BJ (cell line): ENCODE measurements around the gene ERAS. TPM values are rescaled to one million over a fixed set of nuclear protein-coding genes. Genes with fewer than 3 reads are reported as not detected.

Experiments used
- CTCF ChIA-PET: fragments of 350-600 bp; formaldehyde crosslinking; extraction: SDS; loops from one replicate; lab custom pipeline; 2021; ENCODE audit warnings: antibody characterized with exemption, inconsistent platforms; lab: Yijun Ruan, JAX
- POLR2A ChIA-PET: fragments of 300-600 bp; sonication (Branson Sonifier 250); formaldehyde crosslinking; extraction: SDS; loops from one replicate; lab custom pipeline; 2021; ENCODE audit warnings: antibody characterized with exemption; lab: Charles Lee
- DNase-seq: peaks from one replicate; pipeline ENCODE4 v3.0.0-alpha.2; 2011; ENCODE audit warnings: low read depth
- H3K27me3 ChIP-seq: 2 replicates; pipeline ENCODE4 v1.6.0; 2011; ENCODE audit warnings: low read length; ENCODE audit not compliant: control insufficient read depth, insufficient read depth
- H3K36me3 ChIP-seq: 2 replicates; pipeline ENCODE4 v1.5.1; 2011; ENCODE audit warnings: low read length; ENCODE audit not compliant: control insufficient read depth, insufficient read depth
- H3K4me3 ChIP-seq: 2 replicates; pipeline ENCODE4 v1.5.1; 2011; ENCODE audit warnings: low read depth, mild to moderate bottlenecking, control low read depth, low read length
- polyA plus RNA-seq: library from polyadenylated mRNA; depleted of rRNA; stranded (reverse); fragments of >200 nt; gene quantifications from 2 replicates; pipeline ENCODE4 v1.2.3, GENCODE V29; 2011
- TF ChIP-seq, protein P1 (sequence below): IDR thresholded peaks from 2 replicates; pipeline ENCODE4 v1.5.1; 2011; ENCODE audit warnings: low read depth, mild to moderate bottlenecking, control low read depth, inconsistent platforms, low read length, moderate library complexity; ENCODE audit not compliant: insufficient read depth

Gene ERAS
- polyA plus RNA-seq, 1 experiment = not detected

DNA sequence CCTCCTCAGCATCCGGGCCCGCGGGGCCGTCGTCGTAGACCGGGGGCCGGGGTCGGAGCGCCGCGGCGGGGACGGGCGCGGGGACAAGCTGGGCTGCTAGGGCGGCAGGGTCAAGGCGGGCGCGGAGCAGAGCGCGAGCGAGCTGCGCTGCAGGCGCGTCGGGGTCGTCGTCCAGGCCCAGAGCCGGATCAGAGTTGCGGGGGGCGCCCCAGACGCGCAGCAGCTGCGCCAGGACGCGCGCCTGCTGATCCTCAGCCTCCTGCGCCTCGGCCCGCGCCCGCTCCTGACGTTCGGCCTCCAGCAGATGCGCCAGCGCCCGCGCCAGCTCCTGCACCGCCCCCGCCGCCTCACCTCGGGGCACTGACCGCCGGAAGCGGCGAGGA lies 5.6 kb downstream of the ERAS start:
- no peak overlapping the region for H3K4me3 ChIP-seq
- H3K36me3 ChIP-seq = no peaks in the 10 kb centered on the region
- CTCF ChIA-PET = no interaction called here
- H3K27me3 ChIP-seq = peaks cover 8% of the 10 kb centered on the region
- TF ChIP-seq, protein P1, sequence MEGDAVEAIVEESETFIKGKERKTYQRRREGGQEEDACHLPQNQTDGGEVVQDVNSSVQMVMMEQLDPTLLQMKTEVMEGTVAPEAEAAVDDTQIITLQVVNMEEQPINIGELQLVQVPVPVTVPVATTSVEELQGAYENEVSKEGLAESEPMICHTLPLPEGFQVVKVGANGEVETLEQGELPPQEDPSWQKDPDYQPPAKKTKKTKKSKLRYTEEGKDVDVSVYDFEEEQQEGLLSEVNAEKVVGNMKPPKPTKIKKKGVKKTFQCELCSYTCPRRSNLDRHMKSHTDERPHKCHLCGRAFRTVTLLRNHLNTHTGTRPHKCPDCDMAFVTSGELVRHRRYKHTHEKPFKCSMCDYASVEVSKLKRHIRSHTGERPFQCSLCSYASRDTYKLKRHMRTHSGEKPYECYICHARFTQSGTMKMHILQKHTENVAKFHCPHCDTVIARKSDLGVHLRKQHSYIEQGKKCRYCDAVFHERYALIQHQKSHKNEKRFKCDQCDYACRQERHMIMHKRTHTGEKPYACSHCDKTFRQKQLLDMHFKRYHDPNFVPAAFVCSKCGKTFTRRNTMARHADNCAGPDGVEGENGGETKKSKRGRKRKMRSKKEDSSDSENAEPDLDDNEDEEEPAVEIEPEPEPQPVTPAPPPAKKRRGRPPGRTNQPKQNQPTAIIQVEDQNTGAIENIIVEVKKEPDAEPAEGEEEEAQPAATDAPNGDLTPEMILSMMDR = no peak
- POLR2A ChIA-PET = no interaction called here
- no peak for DNase-seq

DNA sequence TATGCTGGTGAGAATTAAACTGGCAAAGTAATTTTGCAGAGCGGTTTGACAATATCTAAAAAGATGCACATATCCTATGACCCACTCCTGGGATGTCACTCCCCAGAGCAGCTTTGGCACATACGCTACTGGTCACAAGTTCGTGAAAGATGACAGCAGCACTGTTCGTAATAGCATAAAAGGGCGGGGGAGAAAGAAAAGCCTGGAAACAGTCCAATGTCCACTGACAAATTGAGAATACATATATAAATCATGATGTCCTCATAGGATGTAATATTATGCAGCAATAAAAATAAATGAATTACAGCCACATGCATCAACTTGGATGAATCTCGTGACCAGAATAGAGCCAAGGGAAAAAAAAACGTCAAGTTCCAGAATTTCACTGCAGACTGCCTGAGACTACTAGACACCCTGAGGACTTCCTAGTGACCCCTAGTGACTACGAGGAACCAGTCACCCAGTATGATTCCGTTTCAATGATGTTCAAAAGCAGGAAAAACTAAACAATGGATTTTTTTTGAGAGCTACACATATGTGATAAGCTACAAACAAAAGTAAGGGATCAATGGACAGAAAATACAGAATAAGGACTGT lies 7.3 kb downstream of the ERAS start:
- DNase-seq = no peak
- no peak overlapping the region for H3K4me3 ChIP-seq
- TF ChIP-seq, protein P1 = no peak
- CTCF ChIA-PET = interaction anchor here (0.8 kb wide), 1 partner anchor 70 kb away, joined by 3 read pairs; no protein-coding TSS in a partner anchor
- H3K27me3 ChIP-seq = peaks cover 8% of the 10 kb centered on the region
- POLR2A ChIA-PET = no interaction called here
- H3K36me3 ChIP-seq = no peaks in the 10 kb centered on the region

DNA sequence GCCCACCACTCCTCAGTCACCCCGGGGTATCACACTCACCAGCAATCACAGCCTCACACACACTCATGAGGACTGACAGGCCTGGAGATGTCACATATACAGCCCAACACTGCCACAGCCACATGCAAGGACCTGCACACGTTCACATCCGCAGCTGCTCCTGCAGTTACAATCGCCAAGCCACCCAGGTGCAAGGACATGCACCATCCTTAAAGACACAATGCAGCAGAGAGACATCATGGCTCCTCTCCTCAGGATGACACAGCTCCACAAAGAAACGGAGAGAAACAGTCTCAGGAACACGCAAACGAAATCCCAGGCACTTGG lies 8.0 kb downstream of the ERAS start:
- POLR2A ChIA-PET = no interaction called here
- Histone ChIP-seq H3K4me3 (no peak overlapping the region), H3K36me3 (no peaks in the 10 kb centered on the region), H3K27me3 (peaks cover 8% of the 10 kb centered on the region)
- TF ChIP-seq, protein P1 = no peak
- CTCF ChIA-PET = interaction anchor here (0.8 kb wide), 1 partner anchor 70 kb away, joined by 3 read pairs; no protein-coding TSS in a partner anchor
- DNase-seq = no peak

DNA sequence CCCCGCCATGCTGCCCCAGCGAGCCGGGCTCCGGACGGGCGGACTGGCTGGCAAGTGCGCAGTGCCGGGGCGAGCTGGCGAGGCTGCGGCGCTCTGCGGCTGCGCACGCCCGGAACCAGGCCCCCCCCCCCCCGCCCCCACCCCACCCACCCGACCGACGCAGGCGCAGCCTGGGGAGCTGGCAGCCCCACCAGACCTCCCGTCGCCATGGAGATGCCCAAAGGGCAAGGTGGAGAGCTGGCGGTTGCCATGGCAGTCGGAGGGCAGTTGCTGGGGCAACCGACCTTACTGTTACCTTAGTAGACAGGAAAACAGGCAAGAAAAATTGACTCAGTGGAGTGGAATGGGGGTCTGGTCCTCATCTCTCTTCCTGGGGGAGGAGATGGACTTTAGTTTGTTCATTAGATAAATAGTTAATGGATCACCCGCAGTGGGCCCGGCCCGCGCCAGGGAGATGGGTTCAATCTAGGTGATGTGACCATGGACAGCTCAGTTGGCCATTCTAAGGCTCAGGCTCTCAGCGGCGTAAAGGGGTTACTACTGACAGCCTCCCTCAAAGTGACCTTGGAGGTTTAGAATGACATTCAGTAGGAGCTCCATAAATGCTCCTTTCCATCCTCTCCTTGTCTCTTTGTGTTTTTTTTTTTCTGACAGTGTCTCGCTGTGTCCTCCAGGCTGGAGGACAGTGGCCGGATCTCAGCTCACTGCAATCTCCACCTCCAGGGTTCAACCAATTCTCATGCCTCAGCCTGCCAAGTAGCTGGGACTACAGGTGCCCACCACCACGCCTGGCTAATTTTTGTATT lies 9.4 kb downstream of the ERAS start, which contains the start of gene PCSK1N:
Gene PCSK1N, minus strand, starts transcription at position 87 of the 806 bp plus-strand sequence. Its CDS starts 78 bp downstream, at position 9.
- POLR2A ChIA-PET = no interaction called here
- H3K4me3 ChIP-seq = no peak within 1 kb of the TSS
- H3K27me3 ChIP-seq = peaks cover 8% of the 10 kb centered on the region
- no peak for DNase-seq
- TF ChIP-seq, protein P1 = no peak
- CTCF ChIA-PET = interaction anchor here (0.6 kb wide), 1 partner anchor 146 kb away, joined by 3 read pairs; no protein-coding TSS in a partner anchor
- H3K36me3 ChIP-seq = no peaks in the 10 kb centered on the region

DNA sequence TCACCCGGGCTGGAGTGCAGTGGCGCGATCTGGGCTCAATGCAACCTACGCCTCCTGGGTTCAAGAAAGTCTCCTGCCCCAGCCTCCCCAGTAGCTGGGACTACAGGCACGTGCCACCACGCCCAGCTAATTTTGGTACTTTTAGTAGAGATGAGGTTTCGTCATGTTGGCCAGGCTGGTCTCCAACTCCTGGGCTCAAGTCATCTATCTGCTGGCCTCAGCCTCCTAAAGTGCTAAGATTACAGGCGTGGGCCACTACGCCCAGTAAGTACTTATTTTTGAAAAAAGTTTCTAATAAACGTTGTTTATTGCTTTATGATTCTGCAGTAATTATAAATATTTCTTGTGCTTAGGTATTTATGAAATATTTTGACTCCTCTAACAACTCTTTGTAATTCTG lies 13.4 kb downstream of the ERAS start:
- peaks cover 4% of the 10 kb centered on the region for H3K27me3 ChIP-seq
- CTCF ChIA-PET = no interaction called here
- TF ChIP-seq, protein P1 = no peak

More for the DNA sequence above, 13.4 kb downstream of the ERAS start:
- Histone ChIP-seq H3K4me3 (no peak overlapping the region), H3K36me3 (no peaks in the 10 kb centered on the region)
- DNase-seq = no peak
- POLR2A ChIA-PET = no interaction called here
